Activated gamma-delta T cell treated with anti-CD3 and anti-CD28 coated beads, Interleukin-2, amount 50 U/mL, for 16 hours (primary cell): ENCODE data around the gene CAPN11.
"Not testable (repeated sequence)": the region's sequence is repeated elsewhere in the genome, so short reads cannot be mapped to it uniquely, and the experiment has no call there.

Experiments used
- DNase-seq: peaks from one replicate; pipeline ENCODE4 v3.0.0-alpha.2; 2020; ENCODE audit warnings: low read depth

Gene CAPN11

GRCh38 chr6:44181784-44182183 lies 23.2 kb downstream of the CAPN11 start:
- not testable (repeated sequence) for DNase-seq

GRCh38 chr6:44182911-44183390 lies 24.3 kb downstream of the CAPN11 start:
- no peak for DNase-seq

GRCh38 chr6:44183783-44184182 lies 25.2 kb downstream of the CAPN11 start:
- no peak for DNase-seq

GRCh38 chr6:44185356-44185755 lies 26.7 kb downstream of the CAPN11 start:
- DNase-seq: not testable (repeated sequence)

- DNase-seq: no peak
Observed at GRCh38 chr6:44185953-44186634, 27.5 kb downstream of the CAPN11 start.

GRCh38 chr6:44186635-44187025 lies 28.0 kb downstream of the CAPN11 start:
- no peak for DNase-seq

GRCh38 chr6:44188819-44189218 lies 30.2 kb downstream of the CAPN11 start:
- no peak for DNase-seq

GRCh38 chr6:44189257-44189656 lies 30.6 kb downstream of the CAPN11 start:
- no peak for DNase-seq

- no peak for DNase-seq
Observed at GRCh38 chr6:44190715-44191114, 32.1 kb downstream of the CAPN11 start.

GRCh38 chr6:44192428-44193041 lies 33.9 kb downstream of the CAPN11 start:
- no peak for DNase-seq

GRCh38 chr6:44193307-44193910 lies 34.8 kb downstream of the CAPN11 start:
- no peak for DNase-seq

GRCh38 chr6:44194326-44194725 lies 35.7 kb downstream of the CAPN11 start:
- DNase-seq: no peak

GRCh38 chr6:44196351-44196750 lies 37.7 kb downstream of the CAPN11 start:
- not testable (repeated sequence) for DNase-seq

GRCh38 chr6:44198684-44199083 lies 40.1 kb downstream of the CAPN11 start:
- no peak for DNase-seq

GRCh38 chr6:44199883-44200282 lies 41.3 kb downstream of the CAPN11 start:
- no peak for DNase-seq

- DNase-seq: no peak
Observed at GRCh38 chr6:44201200-44201599, 42.6 kb downstream of the CAPN11 start.

- DNase-seq: no peak
Observed at GRCh38 chr6:44201638-44202303, 43.2 kb downstream of the CAPN11 start.

- no peak for DNase-seq
Observed at GRCh38 chr6:44202332-44202971, 43.8 kb downstream of the CAPN11 start.

- no peak for DNase-seq
Observed at GRCh38 chr6:44202972-44203750, 44.5 kb downstream of the CAPN11 start.

GRCh38 chr6:44203955-44204354 lies 45.3 kb downstream of the CAPN11 start:
- no peak for DNase-seq

- no peak for DNase-seq
Observed at GRCh38 chr6:44207966-44208365, 49.3 kb downstream of the CAPN11 start.
